Erythroblast (primary cell): Measurements from ENCODE around the gene KLF5.

ENCODE experiments used
- GATA1 ChIP-seq: IDR thresholded peaks from 2 replicates; pipeline ENCODE4 v1.6.1; 2011; ENCODE audit warnings: low read depth, mild to moderate bottlenecking, control low read depth, low read length, moderate library complexity
- POLR2A ChIP-seq: IDR thresholded peaks from 2 replicates; pipeline ENCODE4 v1.6.1; 2011; ENCODE audit warnings: mild to moderate bottlenecking, low read length

GRCh38 chr13:73106513-73107178, 47.8 kb downstream of the KLF5 start:
- TF ChIP-seq POLR2A (no peak), GATA1 (no peak)
